MV-4-11 (cell line): ENCODE measurements around the gene LRBA.
"Not testable (repeated sequence)": the region's sequence is repeated elsewhere in the genome, so short reads cannot be mapped to it uniquely, and the experiment has no call there.

ENCODE experiments used
- DNase-seq: peaks from one replicate; lab custom pipeline; 2025; lab: John Stamatoyannopoulos, UW

The LRBA gene

DNA sequence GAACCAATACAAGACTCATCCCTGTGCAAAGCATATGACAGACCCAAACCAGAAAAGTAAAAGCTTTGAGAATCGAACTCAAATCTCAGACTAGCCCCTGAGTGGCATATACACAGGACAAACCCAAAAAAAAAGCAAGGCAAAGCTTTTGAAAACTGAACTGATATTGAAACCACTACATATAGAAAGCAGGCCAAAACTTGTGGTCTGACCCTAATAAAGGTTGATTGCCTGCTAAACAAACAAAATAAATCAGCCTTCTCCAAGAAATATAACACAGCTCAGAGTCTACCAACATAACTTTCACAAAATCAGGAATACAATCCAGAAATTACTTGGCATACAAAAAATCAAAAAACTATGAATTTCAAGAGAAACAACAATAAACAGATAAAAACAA is 40.3 kb downstream of the LRBA start:
- no peak for DNase-seq

DNA sequence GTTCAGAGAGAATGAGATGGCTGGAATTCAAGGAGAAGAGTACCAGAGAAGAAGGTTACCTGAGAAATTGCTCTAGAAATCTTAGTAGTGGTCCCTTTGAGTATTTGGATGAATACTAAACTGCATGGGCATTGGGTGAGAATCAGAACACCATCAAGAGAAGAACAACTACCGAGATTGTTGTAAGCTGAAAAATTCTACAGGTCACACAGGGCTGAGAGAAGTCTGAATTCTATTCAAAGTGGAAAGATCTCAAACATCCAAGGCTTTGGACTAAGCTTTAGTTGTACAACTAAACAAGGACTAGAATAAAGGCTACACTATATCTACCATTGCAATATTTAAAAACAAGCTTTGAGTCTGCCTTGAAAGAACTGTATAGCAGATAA is 40.8 kb downstream of the LRBA start:
- no peak for DNase-seq

GRCh38 chr4:150973626-150974251 is 41.3 kb downstream of the LRBA start:
- DNase-seq: no peak

GRCh38 chr4:150972592-150972991 is 42.5 kb downstream of the LRBA start:
- DNase-seq: no peak

- DNase-seq: no peak
Measured at GRCh38 chr4:150971901-150972300, 43.2 kb downstream of the LRBA start.

GRCh38 chr4:150970685-150971151 is 44.4 kb downstream of the LRBA start:
- DNase-seq: no peak

DNA sequence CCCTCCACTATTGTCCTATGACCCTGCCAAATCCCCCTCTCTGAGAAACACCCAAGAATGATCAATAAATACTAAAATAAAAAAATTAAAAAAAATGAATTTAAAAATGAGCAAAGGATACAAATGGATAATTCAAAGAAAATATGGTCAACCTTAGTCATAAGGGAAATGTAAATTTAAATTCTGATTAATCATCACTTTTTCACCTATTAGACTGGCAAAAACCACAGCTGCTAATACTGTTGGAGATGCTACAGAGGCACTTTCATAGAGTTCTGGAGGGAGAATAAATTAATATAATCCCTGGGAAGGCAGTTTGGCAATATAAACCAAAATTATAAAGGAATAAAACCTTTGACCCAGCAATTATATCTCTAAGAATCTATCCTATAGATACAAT is 50.3 kb downstream of the LRBA start:
- DNase-seq: no peak

- DNase-seq: not testable (repeated sequence)
Measured at GRCh38 chr4:150963602-150964345, 51.3 kb downstream of the LRBA start.

DNA sequence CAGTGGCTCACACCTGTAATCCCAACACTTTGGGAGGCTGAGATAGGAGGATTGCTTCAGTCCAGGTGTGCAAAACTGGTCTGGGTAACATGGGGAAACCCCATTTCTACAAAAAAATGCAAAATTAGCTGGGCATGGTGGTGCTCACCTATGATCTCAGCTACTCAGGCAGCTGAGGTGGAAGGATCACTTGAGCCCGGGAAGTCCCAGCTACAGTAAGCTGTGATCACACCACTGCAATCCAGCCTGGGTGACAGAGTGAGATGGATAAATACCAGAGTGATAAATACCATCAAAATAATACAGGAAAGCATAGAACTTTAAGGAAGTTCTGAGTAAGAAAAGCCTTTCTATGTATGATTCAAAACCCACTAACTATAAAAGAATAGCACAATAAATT is 52.8 kb downstream of the LRBA start:
- no peak for DNase-seq

GRCh38 chr4:150961566-150961965 is 53.5 kb downstream of the LRBA start:
- DNase-seq: no peak

DNA sequence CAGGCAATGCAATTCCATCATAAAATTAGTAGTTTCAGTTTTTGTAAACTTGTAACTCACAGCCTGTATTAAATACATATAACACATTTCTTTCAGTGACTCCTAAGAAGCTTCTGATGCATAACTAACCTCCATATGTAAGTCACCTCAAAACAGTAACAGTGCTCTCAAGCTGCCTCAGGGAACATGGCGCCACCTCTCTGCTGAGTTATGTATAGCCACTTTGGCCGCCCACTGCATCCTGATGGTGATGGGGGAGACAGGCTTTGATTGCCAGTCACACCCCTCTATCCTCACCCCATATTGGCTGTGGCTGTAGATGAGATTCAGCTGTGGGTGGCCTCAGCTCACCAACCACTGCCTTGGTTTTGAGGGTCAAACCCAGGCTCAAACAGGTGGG is 54.3 kb downstream of the LRBA start:
- DNase-seq: peak; percentile 21

GRCh38 chr4:150960079-150960478 is 55.0 kb downstream of the LRBA start:
- DNase-seq: peak; percentile 19

- DNase-seq: not testable (repeated sequence)
Measured at GRCh38 chr4:150957981-150958380, 57.1 kb downstream of the LRBA start.

DNA sequence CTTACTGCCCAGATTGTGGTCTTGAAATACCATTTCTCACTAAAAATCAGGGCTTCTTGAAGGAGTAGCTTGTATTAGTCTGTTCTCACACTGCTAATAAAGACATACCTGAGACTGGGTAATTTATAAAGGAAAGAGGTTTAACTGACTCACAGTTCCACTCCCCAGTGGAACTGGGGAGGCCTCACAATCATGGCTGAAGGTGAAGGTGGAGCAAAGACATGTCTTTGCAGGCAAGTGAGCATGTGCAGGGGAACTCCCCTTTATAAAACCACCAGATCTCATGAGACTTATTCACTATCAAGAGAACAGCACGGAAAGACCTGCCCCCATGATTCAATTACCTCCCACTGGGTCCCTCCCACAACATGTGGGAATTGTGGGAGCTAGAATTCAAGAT is 58.0 kb downstream of the LRBA start:
- DNase-seq: not testable (repeated sequence)

DNA sequence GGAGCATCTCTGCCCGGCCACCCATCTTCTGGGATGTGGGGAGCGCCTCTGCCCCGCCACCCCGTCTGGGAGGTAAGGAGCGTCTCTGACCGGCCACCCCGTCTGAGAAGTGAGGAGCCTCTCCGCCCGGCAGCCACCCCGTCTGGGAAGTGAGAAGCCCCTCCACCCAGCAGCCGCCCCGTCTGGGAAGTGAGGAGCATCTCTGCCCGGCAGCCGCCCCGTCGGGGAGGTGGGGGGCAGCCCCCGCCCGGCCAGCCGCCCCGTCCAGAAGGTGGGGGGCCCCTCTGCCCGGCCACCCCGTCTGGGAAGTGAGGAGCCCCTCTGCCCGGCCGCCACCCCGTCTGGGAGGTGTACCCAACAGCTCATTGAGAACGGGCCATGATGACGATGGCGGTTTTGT is 61.2 kb downstream of the LRBA start:
- not testable (repeated sequence) for DNase-seq

DNA sequence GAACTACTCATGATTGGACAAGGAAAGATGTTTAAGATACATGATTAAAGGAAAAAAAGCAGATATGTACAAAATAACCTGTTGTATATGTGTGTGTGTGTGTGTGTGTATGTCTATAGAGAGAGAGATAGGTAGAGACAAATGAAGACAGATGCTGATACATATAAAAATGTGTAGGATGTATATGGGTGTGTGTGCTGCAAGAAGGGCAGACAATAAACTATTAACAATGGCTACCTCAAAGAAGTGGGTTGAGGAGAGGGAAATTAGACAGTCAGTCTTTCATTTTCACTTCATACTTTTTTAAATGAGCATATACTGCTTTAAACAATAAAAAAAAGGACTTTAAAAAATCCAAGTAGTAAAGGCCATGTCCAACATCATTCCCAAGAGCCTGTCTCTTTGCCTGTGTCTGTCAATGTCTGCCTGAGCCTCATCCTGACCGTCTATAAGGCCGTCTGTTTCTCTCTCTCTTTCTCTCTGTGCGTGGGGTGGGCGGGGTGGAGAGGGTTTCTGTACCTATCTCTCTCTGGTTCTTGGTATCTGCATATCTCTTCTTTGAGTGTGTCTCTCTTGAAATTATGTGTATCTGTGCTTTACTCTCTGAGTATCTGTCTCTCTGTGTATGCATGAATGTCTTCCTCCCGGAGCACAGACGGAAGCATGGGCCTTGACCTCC is 62.8 kb downstream of the LRBA start:
- DNase-seq: no peak

DNA sequence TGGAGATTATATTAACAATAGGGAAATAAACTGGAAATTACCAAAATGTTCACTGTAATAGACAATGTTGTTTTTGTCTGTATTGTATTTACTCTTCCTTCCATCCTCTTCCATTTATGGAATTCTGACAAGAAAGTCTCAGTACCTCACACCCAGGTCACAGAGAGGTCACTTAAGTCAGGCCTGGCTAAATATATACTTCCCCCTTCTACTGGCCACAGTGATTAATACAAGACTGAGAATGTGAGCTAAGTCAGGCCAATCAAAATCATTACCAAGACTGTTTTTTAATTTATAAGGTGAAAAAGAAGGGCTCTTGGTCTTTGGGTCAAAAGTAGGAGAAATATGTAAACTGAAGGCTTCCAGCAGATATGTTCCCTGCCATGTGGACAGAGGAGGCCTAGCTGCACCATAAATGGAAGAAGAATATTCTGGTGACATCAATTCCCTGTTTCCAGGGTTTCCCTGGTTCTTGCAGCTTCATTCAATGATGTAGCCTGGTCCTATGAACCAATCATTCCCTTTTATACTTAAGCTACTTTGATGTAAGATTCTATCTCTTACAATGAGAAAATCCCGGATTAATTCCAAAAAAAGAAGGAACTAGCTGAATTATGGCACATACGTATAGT is 64.3 kb downstream of the LRBA start:
- peak; percentile 57 for DNase-seq

- no peak for DNase-seq
Measured at GRCh38 chr4:150949943-150950342, 65.1 kb downstream of the LRBA start.

- no peak for DNase-seq
Measured at GRCh38 chr4:150949342-150949741, 65.7 kb downstream of the LRBA start.

DNA sequence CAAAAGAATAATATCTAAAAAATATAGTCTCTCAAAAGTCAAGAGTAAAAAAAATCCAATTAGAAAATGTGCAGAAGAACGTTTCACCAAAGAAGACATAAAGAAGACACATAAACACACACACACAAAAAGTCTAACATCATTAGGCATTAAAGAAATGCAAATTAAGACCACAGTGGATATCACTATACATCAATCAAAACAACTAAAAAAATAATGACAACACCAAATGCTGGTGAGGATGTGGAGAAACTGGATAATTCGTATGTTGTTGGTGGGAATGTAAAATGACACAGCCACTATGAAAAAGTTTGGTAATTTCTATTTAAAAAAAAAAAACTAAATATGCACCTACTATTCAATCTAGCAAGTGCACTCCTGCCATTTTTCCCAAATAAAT is 66.4 kb downstream of the LRBA start:
- DNase-seq: no peak

DNA sequence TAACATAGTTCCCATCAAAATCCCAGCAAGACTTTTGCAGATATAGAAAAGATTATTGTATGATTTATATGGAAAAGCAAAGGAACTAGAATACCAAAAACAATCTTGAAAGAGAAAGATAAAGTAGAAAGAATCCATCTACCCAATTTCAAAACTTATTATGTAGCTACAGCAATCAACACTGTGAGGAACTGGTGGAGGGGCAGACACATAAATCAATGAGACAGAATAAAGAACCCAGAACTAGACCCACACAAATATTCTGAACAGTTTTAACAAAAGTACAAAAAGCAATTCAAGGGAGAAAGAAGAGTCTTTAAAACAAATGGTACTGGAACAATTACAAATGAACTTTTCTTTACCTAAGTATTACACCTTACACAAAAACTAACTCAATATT is 67.0 kb downstream of the LRBA start:
- DNase-seq: no peak

GRCh38 chr4:150944660-150945059 is 70.4 kb downstream of the LRBA start:
- DNase-seq: no peak

- DNase-seq: no peak
Measured at GRCh38 chr4:150943818-150944217, 71.3 kb downstream of the LRBA start.
